Right kidney (tissue), 1 donor: Measurements from ENCODE around the gene ROR1.

Source experiments
- DNase-seq: peaks from one replicate; pipeline ENCODE4 v3.0.0-alpha.2; 2016

The ROR1 gene

GRCh38 chr1:63935143-63935542 is 161.3 kb downstream of the ROR1 start:
- DNase-seq, result no peak

- no peak for DNase-seq
These were observed 161.7 kb downstream of the ROR1 start for GRCh38 chr1:63935553-63935952.

- no peak for DNase-seq
These were observed 162.5 kb downstream of the ROR1 start for GRCh38 chr1:63936276-63936675.

DNA sequence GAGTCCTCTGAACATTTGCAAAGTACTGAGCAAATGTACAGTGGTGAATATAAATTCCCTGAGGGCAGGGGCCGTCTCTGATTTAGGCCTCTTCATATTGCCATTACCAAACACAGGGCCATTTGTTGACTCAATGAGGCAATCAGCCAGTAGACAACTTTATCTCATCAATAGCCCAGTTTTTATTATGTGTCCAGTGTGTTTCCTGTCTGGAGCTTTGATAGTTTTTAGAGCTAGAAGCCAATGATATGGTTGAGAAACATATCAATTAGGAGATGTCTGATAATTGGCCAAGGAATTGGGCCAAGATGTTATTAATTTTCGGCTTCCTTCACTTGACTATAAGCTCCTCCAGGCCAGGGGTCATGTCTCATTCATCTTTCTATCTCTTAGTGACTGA is 163.0 kb downstream of the ROR1 start:
- no peak for DNase-seq

DNA sequence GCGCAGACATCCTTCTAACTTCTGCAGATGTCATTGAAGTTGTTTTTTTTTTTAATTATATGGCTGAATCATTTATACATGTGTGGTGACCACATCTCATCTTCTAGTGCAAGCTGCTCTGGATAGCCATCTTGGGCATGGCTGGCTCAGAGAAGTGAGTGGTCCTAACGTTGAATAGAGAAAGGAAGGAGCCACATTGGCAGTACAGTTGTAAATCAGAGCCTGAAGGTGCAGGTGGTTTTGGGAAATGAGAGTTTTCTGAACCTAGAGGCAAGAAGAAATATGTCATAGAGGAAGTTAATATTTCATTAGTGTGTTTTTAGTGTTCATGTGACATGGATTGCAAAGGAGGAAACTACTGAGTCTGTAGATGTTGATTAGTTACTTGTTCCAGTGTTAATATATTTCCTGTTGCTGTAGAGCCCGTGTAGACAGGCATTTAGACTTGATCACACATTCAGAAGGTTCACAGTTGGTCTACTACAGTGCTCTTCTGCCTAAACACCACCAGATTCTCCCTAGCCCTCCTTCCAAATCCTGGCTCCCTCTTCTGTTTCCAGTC is 163.7 kb downstream of the ROR1 start:
- DNase-seq, result no peak

GRCh38 chr1:63940440-63940839 is 166.6 kb downstream of the ROR1 start:
- no peak for DNase-seq

- DNase-seq, result no peak
These were observed 169.6 kb downstream of the ROR1 start for GRCh38 chr1:63943393-63943792.

DNA sequence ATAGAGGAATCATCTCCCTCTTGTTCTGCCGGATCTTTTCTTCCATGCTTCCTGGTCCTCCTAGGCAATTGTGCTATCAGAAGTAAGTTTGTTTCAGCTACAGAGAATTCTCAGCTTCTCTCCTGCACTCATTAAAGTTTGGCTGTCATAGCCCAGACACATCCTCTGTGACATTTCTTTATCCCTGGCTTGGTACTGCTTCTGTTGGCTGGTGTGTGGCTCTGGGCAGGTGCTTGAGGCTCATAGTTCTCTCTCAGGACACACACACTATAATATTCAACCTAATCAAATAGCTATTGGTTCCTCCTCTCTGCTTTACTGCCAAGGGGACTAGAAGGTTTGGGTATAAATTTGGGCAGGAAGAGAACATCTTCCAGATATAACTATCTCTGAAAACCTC is 172.1 kb downstream of the ROR1 start:
- no peak for DNase-seq

- no peak for DNase-seq
These were observed 173.2 kb downstream of the ROR1 start for GRCh38 chr1:63946866-63947491.

- no peak for DNase-seq
These were observed 174.1 kb downstream of the ROR1 start for GRCh38 chr1:63947904-63948303.

GRCh38 chr1:63950023-63950422 is 176.2 kb downstream of the ROR1 start:
- DNase-seq, result no peak

DNA sequence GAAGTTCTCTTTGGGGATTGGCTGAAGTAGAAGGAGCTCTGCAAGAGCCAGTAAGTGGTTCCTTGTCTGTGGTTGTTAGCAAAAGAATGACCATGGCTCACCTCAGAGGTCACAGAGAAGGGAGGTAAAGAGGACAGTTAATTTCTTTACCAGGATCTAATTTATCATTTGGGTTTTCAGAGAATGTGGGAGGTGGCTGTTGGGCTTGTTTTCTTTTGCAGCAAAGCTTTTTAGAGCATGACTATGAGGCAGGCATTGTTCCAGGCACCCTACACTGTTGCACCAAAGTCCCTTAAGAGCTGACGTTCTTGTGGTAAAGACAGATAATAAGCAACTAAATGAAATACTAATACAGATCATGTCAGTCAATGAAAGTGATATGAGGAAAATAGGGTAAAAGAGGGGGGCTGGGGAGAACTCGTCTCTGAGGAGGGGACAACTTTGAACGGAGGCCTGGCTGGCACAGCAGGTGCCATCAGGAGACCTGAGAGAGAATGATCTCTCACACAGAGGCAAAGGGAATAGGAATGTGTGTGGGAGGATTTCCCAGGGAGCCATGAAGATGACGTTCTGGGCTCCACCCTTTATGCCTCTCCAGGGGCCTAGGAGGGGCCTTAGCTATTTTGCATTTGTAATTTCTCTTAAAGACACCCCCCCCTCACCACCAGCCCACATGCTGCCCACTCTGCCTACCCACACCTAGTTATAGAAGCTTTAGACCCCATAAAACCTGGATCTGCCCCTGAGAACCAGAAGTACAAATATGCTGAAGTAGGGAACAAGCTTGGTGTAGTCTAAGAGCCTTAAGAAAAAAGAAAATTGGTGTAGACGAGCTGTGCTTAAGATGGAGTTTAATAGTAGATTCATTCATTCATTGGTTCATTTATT is 177.5 kb downstream of the ROR1 start:
- no peak for DNase-seq

DNA sequence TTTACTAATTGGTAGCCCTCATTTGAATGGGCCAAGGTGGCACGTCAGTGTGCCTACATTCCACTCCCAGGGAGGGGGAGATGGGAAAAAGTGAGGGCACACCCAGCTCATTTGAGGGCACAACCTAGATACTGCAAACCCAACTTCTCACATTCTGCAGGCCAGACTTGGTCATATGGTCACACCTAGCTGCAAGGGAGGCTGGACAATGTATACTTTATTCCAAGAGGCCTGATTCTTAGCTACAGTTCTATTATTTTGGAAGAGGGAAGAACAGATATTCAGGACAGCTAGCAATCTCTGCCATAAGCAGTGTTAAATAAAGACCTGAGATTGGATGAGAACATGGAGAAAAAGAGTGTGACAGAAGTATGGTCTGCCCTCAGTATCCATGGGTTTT is 180.4 kb downstream of the ROR1 start:
- DNase-seq, result no peak

DNA sequence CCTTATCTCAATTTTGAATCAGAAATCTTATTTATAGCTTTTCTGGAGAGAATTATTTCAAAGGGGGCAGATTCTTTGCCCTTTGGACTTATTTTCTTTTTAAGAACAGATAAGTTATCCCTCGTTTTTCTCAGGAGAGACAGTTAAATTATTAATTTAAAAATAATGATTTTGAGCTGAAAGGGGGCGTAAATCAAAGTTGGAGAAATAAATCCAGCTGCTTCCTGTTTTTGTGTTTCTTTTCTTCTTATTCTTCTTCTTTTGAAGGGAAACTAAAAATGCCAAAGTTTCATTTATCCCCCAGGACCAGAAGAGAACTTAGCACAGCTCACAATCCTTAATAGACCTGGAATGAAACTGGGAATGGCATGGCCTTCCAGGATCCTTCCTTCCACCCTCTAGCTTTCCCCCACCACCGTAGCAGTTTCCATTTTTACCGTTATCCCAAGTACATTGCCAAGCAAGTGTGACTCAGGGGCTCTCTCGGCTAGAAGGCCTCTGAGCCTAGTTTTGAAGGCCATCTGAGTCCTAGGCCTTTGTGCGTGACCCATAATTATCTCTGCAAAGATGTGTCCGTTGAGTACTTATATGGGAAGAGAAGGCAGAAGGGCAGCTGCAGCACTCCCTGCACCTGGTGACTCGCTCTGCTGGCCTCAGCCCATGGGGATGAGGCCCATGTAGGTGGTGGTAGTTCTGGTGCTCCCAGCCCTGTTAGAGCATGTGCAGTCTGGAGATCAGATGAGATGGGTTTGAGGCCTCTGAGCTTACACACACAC is 181.7 kb downstream of the ROR1 start:
- DNase-seq, result peak; percentile 33

DNA sequence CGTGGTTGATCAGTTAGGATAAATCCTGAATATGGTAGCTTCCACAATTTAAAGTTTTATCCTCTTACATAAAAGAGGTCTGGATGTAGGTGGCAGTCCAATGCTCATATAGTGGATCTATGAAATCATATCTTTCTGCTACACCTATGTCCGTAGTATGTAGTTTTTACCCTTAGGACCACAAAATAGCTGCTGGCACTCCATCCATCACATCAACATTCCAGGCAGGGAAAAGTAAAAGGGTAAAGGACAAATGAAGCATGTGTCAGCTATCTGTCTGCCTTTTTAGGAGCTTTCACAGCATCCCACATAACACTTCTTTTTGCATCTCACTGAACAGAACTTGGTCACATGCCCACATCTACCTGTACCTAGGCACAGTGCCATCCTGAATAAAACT is 184.7 kb downstream of the ROR1 start:
- DNase-seq, result no peak

DNA sequence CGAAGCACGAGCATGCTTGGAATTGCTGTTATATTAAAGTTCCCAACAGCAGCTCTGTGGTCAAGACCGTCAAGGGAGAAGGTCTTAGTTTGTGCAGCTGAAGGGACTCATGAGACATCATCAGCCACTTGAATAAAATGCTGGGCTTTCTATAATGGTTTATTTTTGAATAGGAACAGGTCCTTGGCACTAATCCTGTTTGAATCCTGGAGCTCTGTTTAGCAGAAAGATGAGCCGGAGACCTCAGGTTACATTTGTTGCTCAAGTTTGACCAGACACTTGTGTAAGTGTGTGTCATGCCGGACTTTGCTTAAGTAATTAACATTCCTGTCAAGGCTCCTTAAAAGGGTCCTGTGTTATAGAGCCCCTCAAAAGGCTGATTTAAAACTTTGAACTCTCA is 186.5 kb downstream of the ROR1 start:
- no peak for DNase-seq

DNA sequence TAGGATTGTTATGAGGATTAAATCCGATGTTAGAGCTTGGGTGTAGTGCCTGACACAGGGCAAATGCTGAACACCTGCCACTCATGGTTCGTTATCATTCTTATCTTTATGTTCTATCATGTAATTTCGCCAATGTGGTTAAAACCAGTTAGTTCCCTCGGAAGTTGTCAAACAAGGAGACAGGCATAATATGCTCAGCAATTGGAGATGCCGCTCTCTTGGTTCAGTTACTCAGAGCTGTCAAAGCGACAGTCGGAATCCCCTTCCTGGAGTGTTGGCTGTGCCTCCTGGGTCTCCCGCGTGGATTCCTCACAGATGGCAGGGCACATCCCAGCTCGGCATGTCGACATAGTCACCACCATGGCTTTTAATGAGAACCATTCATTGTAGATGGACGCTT is 192.2 kb downstream of the ROR1 start:
- DNase-seq, result no peak

GRCh38 chr1:63967901-63968300 is 194.1 kb downstream of the ROR1 start:
- DNase-seq, result no peak

DNA sequence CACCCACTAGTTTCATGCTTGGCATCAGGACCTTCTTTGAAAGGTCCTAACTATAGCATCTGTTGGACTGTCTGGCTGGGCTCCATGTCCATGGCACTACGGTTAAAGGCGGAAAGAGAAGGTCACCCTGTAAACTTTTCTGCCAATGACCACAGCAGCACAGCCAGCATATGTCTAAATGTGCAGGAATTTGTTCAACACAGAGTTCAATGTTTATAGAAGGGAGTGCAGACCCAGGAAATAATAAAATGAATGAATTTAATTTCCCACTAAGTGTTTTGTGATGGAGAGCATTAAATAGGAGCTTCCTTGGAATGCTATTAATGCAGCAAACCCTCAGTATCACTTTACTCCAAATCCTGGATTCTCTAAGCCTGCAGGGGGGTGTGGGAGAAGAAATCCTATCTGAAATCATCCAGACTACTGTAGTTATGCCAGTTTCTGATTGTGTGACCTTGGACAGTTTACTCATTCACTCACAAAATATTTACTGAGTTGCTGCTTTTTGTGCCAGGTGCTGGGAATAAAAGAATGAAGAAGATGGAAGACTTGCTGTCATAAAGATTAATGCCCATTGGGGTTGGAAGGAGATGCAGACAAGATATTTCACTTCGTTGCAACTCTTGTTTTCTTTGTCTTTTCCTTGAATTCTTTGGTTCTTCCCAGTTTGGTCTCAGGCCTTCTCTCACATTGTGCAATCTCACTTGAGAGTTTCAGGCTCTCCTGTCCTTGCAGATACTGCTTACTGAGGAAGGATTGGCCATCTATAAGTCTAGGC is 195.0 kb downstream of the ROR1 start:
- DNase-seq, result no peak

DNA sequence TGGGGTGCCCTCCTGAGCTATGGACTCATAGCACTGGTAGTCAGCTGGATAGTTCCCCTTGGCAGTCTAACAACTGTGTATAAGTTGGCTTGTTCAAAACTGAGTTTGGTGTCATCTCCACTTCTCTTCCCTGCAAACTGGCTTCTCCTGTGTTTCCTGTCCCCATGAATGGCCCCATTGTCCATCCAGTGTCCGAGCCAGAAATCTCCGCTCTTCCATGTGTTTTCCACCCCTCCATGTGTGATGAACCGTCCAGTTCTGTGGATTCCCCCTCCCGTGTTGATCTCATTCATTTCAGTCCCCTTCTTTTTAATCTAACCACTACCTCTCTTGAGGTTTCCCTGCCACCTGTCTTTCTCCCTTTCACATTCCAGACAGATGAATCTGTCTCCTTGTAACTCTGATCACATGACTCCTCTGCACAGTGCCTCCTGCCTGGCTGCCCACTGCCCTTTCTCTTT is 195.7 kb downstream of the ROR1 start:
- no peak for DNase-seq

DNA sequence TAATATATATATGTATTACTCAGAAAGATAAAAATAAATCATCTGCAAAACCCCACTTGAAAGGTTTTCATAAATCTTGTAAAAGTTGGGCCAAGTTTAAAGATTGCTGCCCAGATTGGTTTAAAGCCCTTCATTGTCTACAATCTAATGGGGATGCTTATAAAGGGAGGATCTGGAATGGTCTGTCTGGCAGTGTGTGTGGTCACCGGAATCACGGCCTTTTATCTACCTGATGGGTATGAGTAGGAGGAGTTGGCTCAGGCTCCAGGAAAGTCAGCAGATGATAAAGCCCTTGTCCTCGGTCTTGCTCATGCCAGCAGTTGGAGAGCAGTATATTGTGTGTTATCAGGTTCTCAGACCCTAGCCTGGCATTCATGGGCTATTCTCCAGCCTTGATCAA is 197.7 kb downstream of the ROR1 start:
- DNase-seq, result no peak

- DNase-seq, result no peak
These were observed 199.2 kb downstream of the ROR1 start for GRCh38 chr1:63973005-63973419.
